T-helper 2 cell (primary cell): ENCODE results near the gene ATG7.
"Not testable (repeated sequence)": the region's sequence is repeated elsewhere in the genome, so short reads cannot be mapped to it uniquely, and the experiment has no call there.

Experiments used
- DNase-seq, 5 experiments: peaks; one replicate each; pipeline versions ENCODE4 v3.0.0 to v3.0.0-alpha.2; 2012 to 2022

Gene ATG7

GRCh38 chr3:11300970-11301369 is 28.8 kb downstream of the ATG7 start:
- DNase-seq = peak in 1 of 5 experiments; percentile 71

- no peak for DNase-seq
Measured at GRCh38 chr3:11302444-11302843, 30.2 kb downstream of the ATG7 start.

GRCh38 chr3:11304175-11304574 is 32.0 kb downstream of the ATG7 start:
- no peak for DNase-seq

- no peak for DNase-seq
Measured at GRCh38 chr3:11305509-11305908, 33.3 kb downstream of the ATG7 start.

- peak in 3 of 5 experiments; percentile 14 to 88 (median 38) for DNase-seq
Measured at GRCh38 chr3:11306817-11307589, 34.8 kb downstream of the ATG7 start.

- no peak for DNase-seq
Measured at GRCh38 chr3:11307830-11308432, 35.7 kb downstream of the ATG7 start.

GRCh38 chr3:11310258-11310657 is 38.1 kb downstream of the ATG7 start:
- DNase-seq = no peak

- no peak for DNase-seq
Measured at GRCh38 chr3:11312166-11312565, 40.0 kb downstream of the ATG7 start.

- peak in 1 of 5 experiments; percentile 58 for DNase-seq
Measured at GRCh38 chr3:11317300-11317699, 45.1 kb downstream of the ATG7 start.

- no peak for DNase-seq
Measured at GRCh38 chr3:11322931-11323330, 50.7 kb downstream of the ATG7 start.

GRCh38 chr3:11323813-11324212 is 51.6 kb downstream of the ATG7 start:
- no peak for DNase-seq

GRCh38 chr3:11327619-11328018 is 55.4 kb downstream of the ATG7 start:
- DNase-seq = no peak

GRCh38 chr3:11328196-11328945 is 56.2 kb downstream of the ATG7 start:
- no peak for DNase-seq

GRCh38 chr3:11329777-11330176 is 57.6 kb downstream of the ATG7 start:
- no peak for DNase-seq

GRCh38 chr3:11331101-11331500 is 58.9 kb downstream of the ATG7 start:
- peak in 1 of 5 experiments; percentile 47 for DNase-seq

GRCh38 chr3:11335056-11335608 is 62.9 kb downstream of the ATG7 start:
- peak in 2 of 5 experiments; percentile 13 to 74 for DNase-seq

GRCh38 chr3:11339541-11339940 is 67.3 kb downstream of the ATG7 start:
- DNase-seq = no peak

- no peak for DNase-seq
Measured at GRCh38 chr3:11346416-11346815, 74.2 kb downstream of the ATG7 start.

GRCh38 chr3:11348877-11349276 is 76.7 kb downstream of the ATG7 start:
- DNase-seq = not testable (repeated sequence)

GRCh38 chr3:11349446-11349845 is 77.2 kb downstream of the ATG7 start:
- no peak for DNase-seq

GRCh38 chr3:11350374-11350773 is 78.2 kb downstream of the ATG7 start:
- DNase-seq = no peak

- no peak for DNase-seq
Measured at GRCh38 chr3:11351451-11351850, 79.3 kb downstream of the ATG7 start.

GRCh38 chr3:11356269-11356668 is 84.1 kb downstream of the ATG7 start:
- no peak for DNase-seq
